Measurements from ENCODE around the gene RPL23.

RPL23 gene

GRCh38 chr17:38897176-38897575, 43.7 kb upstream of the RPL23 start:
- TF ChIP-seq CTCF (conservative IDR thresholded peaks at IDR 0.05; ENCODE audit: control insufficient read depth, insufficient read depth, low read depth, low read length): no peak
- H3K4me3 ChIP-seq (ENCODE audit: control insufficient read depth, low read depth, low read length): no peak overlapping the region
- DNase-seq (ENCODE audit: low read depth): peak; percentile 95

- peak; percentile 50 for DNase-seq (ENCODE audit: low read depth)
- TF ChIP-seq CTCF (conservative IDR thresholded peaks at IDR 0.05; ENCODE audit: control insufficient read depth, insufficient read depth, low read depth, low read length): no peak
Measured at GRCh38 chr17:38896346-38896954, 42.9 kb upstream of the RPL23 start.

GRCh38 chr17:38894276-38894675, 40.8 kb upstream of the RPL23 start:
- DNase-seq (ENCODE audit: low read depth): no peak
- no peak for TF ChIP-seq CTCF (conservative IDR thresholded peaks at IDR 0.05; ENCODE audit: control insufficient read depth, insufficient read depth, low read depth, low read length)
- H3K4me3 ChIP-seq (ENCODE audit: control insufficient read depth, low read depth, low read length): no peak overlapping the region

More at GRCh38 chr17:38896346-38896954, 42.9 kb upstream of the RPL23 start:
- no peak overlapping the region for H3K4me3 ChIP-seq (ENCODE audit: control insufficient read depth, low read depth, low read length)

GRCh38 chr17:38893607-38894006, 40.1 kb upstream of the RPL23 start:
- H3K4me3 ChIP-seq (ENCODE audit: control insufficient read depth, low read depth, low read length): no peak overlapping the region
- DNase-seq (ENCODE audit: low read depth): peak; percentile 55

GRCh38 chr17:38893113-38893512, 39.6 kb upstream of the RPL23 start:
- DNase-seq (ENCODE audit: low read depth): no peak
- TF ChIP-seq CTCF (conservative IDR thresholded peaks at IDR 0.05; ENCODE audit: control insufficient read depth, insufficient read depth, low read depth, low read length): no peak
- H3K4me3 ChIP-seq (ENCODE audit: control insufficient read depth, low read depth, low read length): no peak overlapping the region

More at GRCh38 chr17:38893607-38894006, 40.1 kb upstream of the RPL23 start:
- no peak for TF ChIP-seq CTCF (conservative IDR thresholded peaks at IDR 0.05; ENCODE audit: control insufficient read depth, insufficient read depth, low read depth, low read length)

GRCh38 chr17:38892620-38893019, 39.1 kb upstream of the RPL23 start:
- TF ChIP-seq CTCF (conservative IDR thresholded peaks at IDR 0.05; ENCODE audit: control insufficient read depth, insufficient read depth, low read depth, low read length): no peak
- H3K4me3 ChIP-seq (ENCODE audit: control insufficient read depth, low read depth, low read length): no peak overlapping the region
- no peak for DNase-seq (ENCODE audit: low read depth)

- TF ChIP-seq CTCF (conservative IDR thresholded peaks at IDR 0.05; ENCODE audit: control insufficient read depth, insufficient read depth, low read depth, low read length): no peak
- H3K4me3 ChIP-seq (ENCODE audit: control insufficient read depth, low read depth, low read length): no peak overlapping the region
- no peak for DNase-seq (ENCODE audit: low read depth)
Measured at GRCh38 chr17:38892083-38892482, 38.6 kb upstream of the RPL23 start.

All from fibroblast of mammary gland (primary cell).